ENCODE data around the gene CALML4. TPM values are rescaled to one million over a fixed set of nuclear protein-coding genes. Genes with fewer than 3 reads are reported as not detected.

CALML4 gene
- total RNA-seq, 2 donors from 2014 or later: 4.5 to 18.8 TPM

- Histone ChIP-seq H3K36me3 (no peaks in the 10 kb centered on the region), H3K9me3 (no peaks in the 10 kb centered on the region), H3K27ac (no peak overlapping the region), H3K4me1 (replicated peaks) (peaks cover 13% of the 10 kb centered on the region), H3K4me3 (no peak overlapping the region), H3K27me3 (replicated peaks; ENCODE audit: insufficient read depth) (no peaks in the 10 kb centered on the region)
- intact Hi-C loops (cut with DNase I): no loop called here
- no peak for DNase-seq (ENCODE audit: low spot score)
- TF ChIP-seq POLR2AphosphoS5 (IDR thresholded peaks at IDR 0.05): no peak
- TF ChIP-seq, protein P1, sequence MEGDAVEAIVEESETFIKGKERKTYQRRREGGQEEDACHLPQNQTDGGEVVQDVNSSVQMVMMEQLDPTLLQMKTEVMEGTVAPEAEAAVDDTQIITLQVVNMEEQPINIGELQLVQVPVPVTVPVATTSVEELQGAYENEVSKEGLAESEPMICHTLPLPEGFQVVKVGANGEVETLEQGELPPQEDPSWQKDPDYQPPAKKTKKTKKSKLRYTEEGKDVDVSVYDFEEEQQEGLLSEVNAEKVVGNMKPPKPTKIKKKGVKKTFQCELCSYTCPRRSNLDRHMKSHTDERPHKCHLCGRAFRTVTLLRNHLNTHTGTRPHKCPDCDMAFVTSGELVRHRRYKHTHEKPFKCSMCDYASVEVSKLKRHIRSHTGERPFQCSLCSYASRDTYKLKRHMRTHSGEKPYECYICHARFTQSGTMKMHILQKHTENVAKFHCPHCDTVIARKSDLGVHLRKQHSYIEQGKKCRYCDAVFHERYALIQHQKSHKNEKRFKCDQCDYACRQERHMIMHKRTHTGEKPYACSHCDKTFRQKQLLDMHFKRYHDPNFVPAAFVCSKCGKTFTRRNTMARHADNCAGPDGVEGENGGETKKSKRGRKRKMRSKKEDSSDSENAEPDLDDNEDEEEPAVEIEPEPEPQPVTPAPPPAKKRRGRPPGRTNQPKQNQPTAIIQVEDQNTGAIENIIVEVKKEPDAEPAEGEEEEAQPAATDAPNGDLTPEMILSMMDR (IDR thresholded peaks at IDR 0.05): no peak
- no peak for TF ChIP-seq POLR2A (IDR thresholded peaks at IDR 0.05)
- WGBS: 88% methylated on average over 7 of the region's 7 CpGs
Measured at GRCh38 chr15:68201153-68201878, 3.8 kb downstream of the CALML4 start.

DNA sequence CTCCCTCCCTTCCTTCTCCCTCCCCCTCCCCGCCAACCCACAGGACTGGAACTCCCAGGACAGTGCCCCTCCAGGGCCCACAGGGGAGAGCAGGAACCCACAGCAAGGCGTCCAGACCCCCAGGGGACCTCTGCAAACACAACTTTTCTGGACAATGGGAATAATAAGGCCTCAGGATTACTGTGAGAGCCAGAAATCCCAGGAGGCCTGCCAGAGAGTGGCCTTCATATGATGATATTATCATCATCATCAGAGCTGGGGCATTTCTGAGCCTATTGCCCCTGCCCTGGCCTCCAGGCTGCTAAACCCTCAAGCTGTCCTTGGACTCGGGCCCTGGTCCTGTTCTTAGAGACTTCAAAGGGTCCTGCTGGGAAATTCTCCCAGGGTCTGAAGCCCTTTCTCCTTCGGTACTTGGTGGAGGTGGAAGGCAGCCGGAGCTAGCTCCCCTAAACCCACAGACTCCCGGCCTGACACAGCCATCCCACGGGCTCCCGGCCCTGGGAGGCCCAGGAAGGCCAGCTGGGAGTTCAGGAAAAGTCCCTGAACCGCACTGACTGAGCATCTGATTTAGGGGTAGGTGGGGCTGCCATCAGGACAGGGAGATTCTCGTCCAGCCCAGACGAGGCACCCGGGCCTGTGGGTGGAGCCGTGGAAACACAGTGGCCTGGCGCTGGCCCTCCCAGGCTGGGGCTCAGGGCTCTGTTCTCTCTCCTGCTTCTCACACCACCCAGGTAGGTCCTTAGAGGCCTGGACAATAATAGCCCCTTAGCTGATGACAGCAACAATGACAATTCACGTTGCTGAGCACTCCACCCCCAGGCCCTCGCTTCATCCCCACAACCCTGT lies 4.9 kb downstream of the CALML4 start:
- WGBS: 47% methylated on average over 16 of the region's 16 CpGs
- DNase-seq (ENCODE audit: low spot score): no peak
- Histone ChIP-seq H3K4me3 (no peak overlapping the region), H3K27me3 (replicated peaks; ENCODE audit: insufficient read depth) (no peaks in the 10 kb centered on the region), H3K4me1 (replicated peaks) (peaks cover 13% of the 10 kb centered on the region), H3K27ac (peak overlapping the region; percentile 31 to 48), H3K9me3 (no peaks in the 10 kb centered on the region), H3K36me3 (no peaks in the 10 kb centered on the region)
- intact Hi-C loops (cut with DNase I): no loop called here
- TF ChIP-seq POLR2A (IDR thresholded peaks at IDR 0.05) (no peak), POLR2AphosphoS5 (IDR thresholded peaks at IDR 0.05) (no peak)
- TF ChIP-seq, protein P1 (IDR thresholded peaks at IDR 0.05): no peak

DNA sequence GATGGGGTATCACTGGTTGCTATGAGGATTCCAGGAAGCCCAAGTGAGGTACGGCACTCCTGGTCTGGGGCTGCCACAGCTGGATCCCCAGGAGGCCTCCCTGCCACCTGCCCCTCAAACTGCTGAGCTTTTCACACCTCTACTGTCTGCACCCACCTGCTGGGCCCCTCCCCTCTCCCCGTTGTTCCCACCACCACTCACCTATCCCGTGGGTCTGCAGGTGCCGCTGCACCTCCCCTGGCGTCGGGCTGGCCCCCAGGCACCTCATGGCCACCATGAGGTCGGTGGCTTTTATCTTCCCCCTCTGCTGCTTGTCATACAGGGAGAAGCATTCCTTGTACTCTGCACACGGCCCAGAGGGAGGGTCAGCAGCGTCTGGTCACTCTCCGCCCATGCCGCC lies 5.8 kb downstream of the CALML4 start:
- no peak overlapping the region for H3K4me3 ChIP-seq
- H3K27me3 ChIP-seq (replicated peaks; ENCODE audit: insufficient read depth): no peaks in the 10 kb centered on the region
- TF ChIP-seq, protein P1 (IDR thresholded peaks at IDR 0.05): no peak
- intact Hi-C loops (cut with DNase I): no loop called here
- H3K36me3 ChIP-seq: no peaks in the 10 kb centered on the region
- WGBS: 53% methylated on average over 11 of the region's 11 CpGs
- H3K27ac ChIP-seq: no peak overlapping the region
- H3K9me3 ChIP-seq: no peaks in the 10 kb centered on the region
- H3K4me1 ChIP-seq (replicated peaks): peaks cover 7% of the 10 kb centered on the region
- DNase-seq (ENCODE audit: low spot score): no peak

DNA sequence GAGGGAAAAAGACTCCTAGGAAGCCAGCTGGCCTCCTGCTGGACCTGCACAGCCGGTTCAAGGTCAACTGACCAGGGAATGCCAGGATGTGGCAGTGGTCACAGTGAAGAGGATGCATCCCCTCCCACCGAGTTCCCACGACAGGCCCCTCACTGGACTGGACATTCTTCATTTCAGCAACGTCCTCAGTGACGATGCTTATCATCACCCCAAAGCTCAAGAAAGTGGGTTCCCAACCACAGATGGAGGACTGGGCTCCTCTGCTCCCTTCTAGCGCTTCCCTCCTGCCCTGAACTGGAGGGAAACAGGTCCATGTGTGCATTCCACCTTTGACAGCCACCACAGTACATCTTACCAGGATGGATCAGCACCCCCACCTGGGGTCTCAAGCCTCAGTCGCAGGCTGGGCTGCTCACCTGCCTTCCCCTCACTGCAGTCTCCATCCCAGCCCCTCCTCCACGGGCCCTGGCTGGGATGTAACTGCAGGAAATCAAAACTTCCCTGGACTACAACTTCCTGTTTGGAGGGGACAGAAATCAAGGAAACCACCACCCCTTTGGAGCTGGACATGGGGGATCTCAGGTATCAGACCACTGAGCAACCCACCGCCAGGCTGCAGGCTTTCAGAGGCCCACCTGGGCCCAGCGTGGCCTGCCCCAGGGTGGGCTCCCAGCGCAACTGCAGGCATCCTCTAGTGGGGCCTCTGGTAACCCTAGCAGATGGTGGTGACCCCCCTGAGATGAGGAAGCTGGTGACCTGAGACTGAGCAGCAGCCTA lies 7.3 kb downstream of the CALML4 start:
- TF ChIP-seq POLR2A (IDR thresholded peaks at IDR 0.05) (no peak), POLR2AphosphoS5 (IDR thresholded peaks at IDR 0.05) (no peak)
- TF ChIP-seq, protein P1 (IDR thresholded peaks at IDR 0.05): no peak
- WGBS: 94% methylated on average over 10 of the region's 11 CpGs
- intact Hi-C loops (cut with DNase I): no loop called here
- H3K9me3 ChIP-seq: no peaks in the 10 kb centered on the region
- no peak for DNase-seq (ENCODE audit: low spot score)
- no peaks in the 10 kb centered on the region for H3K36me3 ChIP-seq
- H3K4me1 ChIP-seq (replicated peaks): peaks cover 7% of the 10 kb centered on the region
- H3K27ac ChIP-seq: no peak overlapping the region
- no peaks in the 10 kb centered on the region for H3K27me3 ChIP-seq (replicated peaks; ENCODE audit: insufficient read depth)
- H3K4me3 ChIP-seq: no peak overlapping the region

Measured in prostate gland (tissue), 2 donors.